Tibial nerve (tissue), 4 donors: ENCODE results near the gene PLCB2. TPM values are rescaled to one million over a fixed set of nuclear protein-coding genes. Genes with fewer than 3 reads are reported as not detected.

Source experiments
- DNase-seq, 2 donors: peaks; one replicate each; pipeline ENCODE4 v3.0.0-alpha.2; 2019; ENCODE audit warnings: low spot score in 2 of 2
- H3K27ac ChIP-seq, 4 donors: fragments of 200-600 bp; sonication (generic) in 3 of 4; one replicate each; pipeline ENCODE4 v1.5.1; 2017 to 2019; ENCODE audit warnings: mild to moderate bottlenecking in 1 of 4
- H3K27me3 ChIP-seq, 2 donors: fragments of 200-600 bp; sonication (generic) in 1 of 2; one replicate each; pipeline versions ENCODE4 v1.5.1 to v1.6.0; 2017 to 2019
- H3K36me3 ChIP-seq, 3 donors: fragments of 200-600 bp; sonication (generic); one replicate each; pipeline ENCODE4 v1.5.1; 2018 to 2019
- H3K4me1 ChIP-seq, 4 donors: fragments of 200-600 bp; sonication (generic) in 3 of 4; one replicate each; pipeline ENCODE4 v1.5.1; 2017 to 2019
- H3K4me3 ChIP-seq, 4 donors: fragments of 200-600 bp; sonication (generic) in 3 of 4; one replicate each; pipeline ENCODE4 v1.5.1; 2017 to 2019; ENCODE audit warnings: mild to moderate bottlenecking in 1 of 4, moderate library complexity in 1 of 4
- H3K9me3 ChIP-seq, 4 donors: fragments of 200-600 bp; sonication (generic) in 3 of 4; one replicate each; pipeline ENCODE4 v1.5.1; 2017 to 2019
- CTCF ChIP-seq, 5 experiments: fragments of 200-600 bp in 3 of 5; fragments of 450-650 bp in 2 of 5; sonication (generic) in 3 of 5; IDR thresholded peaks; one replicate each; pipeline ENCODE4 v1.5.1; 2016 to 2019; ENCODE audit warnings: antibody characterized with exemption in 5 of 5, mild to moderate bottlenecking in 3 of 5, moderate library complexity in 2 of 5
- EP300 ChIP-seq, 2 donors: sonication (generic); formaldehyde crosslinking; IDR thresholded peaks; one replicate each; pipeline ENCODE4 v1.6.1; 2017; ENCODE audit warnings: antibody characterized with exemption in 2 of 2, mild to moderate bottlenecking in 1 of 2
- POLR2A ChIP-seq, 2 donors: fragments of 450-650 bp; IDR thresholded peaks; one replicate each; pipeline ENCODE4 v1.6.1; 2017; ENCODE audit warnings: antibody characterized with exemption in 2 of 2, mild to moderate bottlenecking in 2 of 2, moderate library complexity in 2 of 2
- WGBS, 2 donors: methylation state at CpG; one replicate each; pipeline ENCODE4 v1.1.5; 2018; 5-methylcytosine and 5-hydroxymethylcytosine counted together
- total RNA-seq, 4 donors: library from RNA; depleted of rRNA; stranded (reverse); fragments of >200 nt; gene quantifications; one replicate each; pipeline ENCODE4 v1.1.0, GENCODE V29; 2016

The PLCB2 gene
- total RNA-seq, 4 donors from 2014 or later: 14.9 to 42.3 (median 17.0) TPM

DNA sequence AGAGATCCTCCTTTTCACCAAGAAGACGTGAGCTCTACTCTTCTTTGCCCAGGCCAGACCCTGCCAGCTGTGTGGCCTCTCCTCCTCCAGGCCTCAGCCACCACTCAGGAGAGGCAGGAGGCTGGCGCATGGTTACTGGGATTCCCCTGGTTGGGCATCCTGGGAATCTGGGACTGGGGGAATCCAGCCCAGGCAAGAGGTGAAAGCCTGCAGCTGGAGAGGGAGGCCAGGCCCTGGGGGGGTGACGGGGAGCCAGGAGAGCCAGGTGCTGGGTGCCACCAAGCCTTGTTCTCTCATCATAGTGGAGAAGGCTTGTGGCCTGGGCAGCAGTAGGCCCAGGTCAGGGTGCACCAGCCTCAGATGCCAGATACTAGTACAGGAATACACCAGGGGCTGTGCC, 26.8 kb upstream of the PLCB2 start:
- Histone ChIP-seq H3K9me3 (no peaks in the 10 kb centered on the region), H3K27me3 (no peaks in the 10 kb centered on the region), H3K4me1 (peaks cover 0 to 78% (median 60%) of the 10 kb centered on the region in 4 donors), H3K27ac (peak overlapping the region; percentile 42 to 97 (median 84)), H3K4me3 (no peak overlapping the region), H3K36me3 (peaks cover 0 to 26% (median 0%) of the 10 kb centered on the region in 3 donors)
- 60 to 100% methylated on average over 1 of the region's 3 CpGs for WGBS, 2 donors
- DNase-seq: no peak
- no peak for TF ChIP-seq CTCF (IDR thresholded peaks at IDR 0.05)
- no peak for TF ChIP-seq POLR2A (IDR thresholded peaks at IDR 0.05)
- TF ChIP-seq EP300 (IDR thresholded peaks at IDR 0.05): no peak

DNA sequence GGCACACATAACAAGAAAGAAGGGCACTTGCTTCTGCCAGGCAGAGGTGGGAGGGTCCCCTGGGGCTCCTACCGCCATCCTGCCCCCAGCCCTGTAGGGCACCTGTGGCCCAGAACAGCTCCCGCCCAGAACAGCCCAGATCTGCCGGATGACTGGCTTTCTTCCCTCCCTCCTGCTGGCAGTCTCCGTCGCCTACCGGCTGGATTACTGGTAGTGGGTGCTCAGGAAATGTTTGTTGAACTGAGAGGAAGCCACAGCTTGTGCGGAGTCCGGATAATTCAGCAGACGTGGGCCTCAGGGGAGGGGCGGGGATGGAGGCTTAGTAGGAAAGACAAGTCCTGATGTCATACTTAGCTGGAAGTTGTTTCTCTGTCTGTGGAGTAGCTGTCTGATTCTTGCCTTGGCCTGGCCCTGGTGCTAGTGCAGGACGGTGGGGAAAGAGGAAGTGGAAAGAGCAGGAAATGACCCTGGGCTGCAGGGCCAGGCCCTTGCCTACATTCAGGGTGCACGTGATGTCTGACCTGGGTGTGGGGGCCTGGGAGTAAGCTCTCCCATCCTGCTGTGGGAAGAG, 26.3 kb upstream of the PLCB2 start:
- Histone ChIP-seq H3K4me3 (no peak overlapping the region), H3K9me3 (no peaks in the 10 kb centered on the region), H3K36me3 (peaks cover 0 to 26% (median 0%) of the 10 kb centered on the region in 3 donors), H3K27ac (peak overlapping the region; percentile 42 to 97 (median 84)), H3K27me3 (no peaks in the 10 kb centered on the region), H3K4me1 (peaks cover 0 to 73% (median 57%) of the 10 kb centered on the region in 4 donors)
- peak in 1 of 2 donors; percentile 57 for DNase-seq
- WGBS, 2 donors: 7 to 36% methylated on average over 11 to 12 of the region's 12 CpGs
- peak in 1 of 2 donors; percentile 16 for TF ChIP-seq POLR2A (IDR thresholded peaks at IDR 0.05)
- peak in 1 of 2 donors; percentile 66 for TF ChIP-seq EP300 (IDR thresholded peaks at IDR 0.05)
- TF ChIP-seq CTCF (IDR thresholded peaks at IDR 0.05): no peak

GRCh38 chr15:40332113-40332781, 24.5 kb upstream of the PLCB2 start:
- DNase-seq: no peak
- H3K27ac ChIP-seq: peak overlapping the region in 2 of 4 donors; percentile 90 to 97
- H3K27me3 ChIP-seq: no peaks in the 10 kb centered on the region
- no peak overlapping the region for H3K4me3 ChIP-seq
- TF ChIP-seq CTCF (IDR thresholded peaks at IDR 0.05) (no peak), POLR2A (IDR thresholded peaks at IDR 0.05) (no peak), EP300 (IDR thresholded peaks at IDR 0.05) (no peak)
- 60 to 70% methylated on average over 8 of the region's 8 CpGs for WGBS, 2 donors
- H3K9me3 ChIP-seq: no peaks in the 10 kb centered on the region
- H3K36me3 ChIP-seq: peaks cover 0 to 26% (median 0%) of the 10 kb centered on the region in 3 donors
- peaks cover 0 to 69% (median 45%) of the 10 kb centered on the region in 4 donors for H3K4me1 ChIP-seq

- no peak for TF ChIP-seq EP300 (IDR thresholded peaks at IDR 0.05)
- TF ChIP-seq CTCF (IDR thresholded peaks at IDR 0.05): no peak
- no peak for TF ChIP-seq POLR2A (IDR thresholded peaks at IDR 0.05)
- peak overlapping the region in 2 of 4 donors; percentile 90 to 97 for H3K27ac ChIP-seq
- H3K4me3 ChIP-seq: no peak overlapping the region
- H3K36me3 ChIP-seq: peaks cover 0 to 20% (median 0%) of the 10 kb centered on the region in 3 donors
- DNase-seq: no peak
- peaks cover 0 to 69% (median 47%) of the 10 kb centered on the region in 4 donors for H3K4me1 ChIP-seq
- no peaks in the 10 kb centered on the region for H3K9me3 ChIP-seq
- WGBS, 2 donors: 94 to 95% methylated on average over 7 of the region's 7 CpGs
- no peaks in the 10 kb centered on the region for H3K27me3 ChIP-seq
These were observed 23.9 kb upstream of the PLCB2 start for GRCh38 chr15:40331637-40332036.

GRCh38 chr15:40331026-40331425, 23.3 kb upstream of the PLCB2 start:
- no peaks in the 10 kb centered on the region for H3K9me3 ChIP-seq
- H3K27me3 ChIP-seq: no peaks in the 10 kb centered on the region
- H3K36me3 ChIP-seq: peaks cover 0 to 14% (median 0%) of the 10 kb centered on the region in 3 donors
- 78 to 95% methylated on average over 7 of the region's 7 CpGs for WGBS, 2 donors
- no peak for DNase-seq
- H3K4me3 ChIP-seq: no peak overlapping the region
- peaks cover 0 to 66% (median 49%) of the 10 kb centered on the region in 4 donors for H3K4me1 ChIP-seq
- TF ChIP-seq POLR2A (IDR thresholded peaks at IDR 0.05) (no peak), EP300 (IDR thresholded peaks at IDR 0.05) (no peak), CTCF (IDR thresholded peaks at IDR 0.05) (no peak)
- H3K27ac ChIP-seq: peak overlapping the region in 2 of 4 donors; percentile 59 to 63
